Mucosa of rectum (tissue), 2 donors: ENCODE data around the gene PKN3.
A peak's percentile ranks its signal among the peaks of the same experiment; 100 is the strongest.

Source experiments
- H3K27ac ChIP-seq, 2 donors: one replicate each; pipeline ENCODE4 v1.7.0; 2013; ENCODE audit warnings: inconsistent platforms in 2 of 2, low read depth in 2 of 2, low read length in 2 of 2
- H3K27me3 ChIP-seq, 2 donors: one replicate each; pipeline ENCODE4 v1.7.0; 2013; ENCODE audit warnings: low read length in 2 of 2; ENCODE audit not compliant: control insufficient read depth in 2 of 2, insufficient read depth in 2 of 2
- H3K36me3 ChIP-seq, 2 donors: one replicate each; pipeline ENCODE4 v1.7.0; 2013; ENCODE audit warnings: low read length in 2 of 2; ENCODE audit not compliant: control insufficient read depth in 2 of 2, insufficient read depth in 2 of 2
- H3K4me1 ChIP-seq, 2 donors: one replicate each; pipeline ENCODE4 v1.7.0; 2013; ENCODE audit warnings: low read length in 2 of 2, mild to moderate bottlenecking in 1 of 2; ENCODE audit not compliant: control insufficient read depth in 2 of 2, insufficient read depth in 2 of 2
- H3K4me3 ChIP-seq, 2 donors: one replicate each; pipeline ENCODE4 v1.7.0; 2013; ENCODE audit warnings: low read length in 2 of 2
- H3K9ac ChIP-seq, 2 donors: one replicate each; pipeline ENCODE4 v1.7.0; 2013; ENCODE audit warnings: low read length in 2 of 2, low read depth in 1 of 2, mild to moderate bottlenecking in 1 of 2
- H3K9me3 ChIP-seq, 2 donors: one replicate each; pipeline ENCODE4 v1.7.0; 2013; ENCODE audit warnings: low read length in 2 of 2; ENCODE audit not compliant: control insufficient read depth in 2 of 2
- donor health status: healthy.
- donor health status: Normal muscosa, but diverticular disease.

Gene PKN3

DNA sequence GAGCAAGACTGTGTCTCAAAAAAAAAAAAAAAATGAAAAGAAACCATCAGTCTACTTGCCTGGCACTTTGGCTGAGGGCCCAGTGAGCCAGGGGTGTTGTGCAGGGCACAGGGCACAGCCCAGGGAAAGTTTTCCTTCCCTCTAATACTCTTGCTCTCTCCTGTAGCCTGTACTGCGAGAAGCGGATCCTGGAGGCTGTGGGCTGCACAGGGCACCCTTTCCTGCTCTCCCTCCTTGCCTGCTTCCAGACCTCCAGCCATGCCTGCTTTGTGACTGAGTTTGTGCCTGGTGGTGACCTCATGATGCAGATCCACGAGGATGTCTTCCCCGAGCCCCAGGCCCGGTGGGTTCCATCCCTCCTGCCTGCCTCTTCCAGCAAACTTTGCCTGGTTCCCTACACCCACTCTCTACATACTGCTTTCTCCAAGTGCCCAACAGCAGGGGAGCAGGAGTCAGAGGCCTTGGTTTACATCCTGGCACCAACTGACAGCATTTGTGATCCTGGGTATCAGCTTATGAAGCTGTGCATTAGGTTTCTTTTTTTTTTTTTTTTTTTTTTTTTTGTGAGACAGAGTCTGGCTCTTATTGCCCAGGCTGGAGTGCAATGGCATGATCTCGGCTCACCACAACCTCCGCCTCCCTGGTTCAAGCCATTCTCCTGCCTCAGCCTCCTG is 14.4 kb downstream of the PKN3 start:
- no peaks in the 10 kb centered on the region for H3K9me3 ChIP-seq
- H3K27me3 ChIP-seq: no peaks in the 10 kb centered on the region
- no peak overlapping the region for H3K9ac ChIP-seq
- peaks cover 7 to 13% of the 10 kb centered on the region in 2 donors for H3K36me3 ChIP-seq
- peaks cover 3 to 6% of the 10 kb centered on the region in 2 donors for H3K4me1 ChIP-seq
- H3K4me3 ChIP-seq: no peak overlapping the region
- H3K27ac ChIP-seq: no peak overlapping the region

DNA sequence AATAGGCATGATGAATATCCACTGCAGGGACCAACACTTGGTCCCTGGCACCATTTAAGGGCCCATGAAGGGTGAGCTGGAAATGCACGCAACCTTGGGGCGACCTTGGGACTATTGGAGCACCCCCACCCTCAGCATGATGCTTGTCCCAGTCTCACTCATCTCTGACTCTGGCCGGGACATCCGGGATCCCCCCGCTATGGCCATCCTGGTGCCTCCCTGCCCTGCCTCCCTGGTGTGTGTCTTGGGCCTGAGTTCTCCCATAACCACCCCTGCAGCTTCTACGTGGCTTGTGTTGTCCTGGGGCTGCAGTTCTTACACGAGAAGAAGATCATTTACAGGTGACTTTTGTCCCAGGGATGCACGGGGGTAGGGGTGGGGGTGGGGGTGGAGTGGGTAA is 15.7 kb downstream of the PKN3 start:
- H3K27me3 ChIP-seq: no peaks in the 10 kb centered on the region
- peaks cover 6 to 10% of the 10 kb centered on the region in 2 donors for H3K4me1 ChIP-seq
- H3K9me3 ChIP-seq: no peaks in the 10 kb centered on the region
- H3K27ac ChIP-seq: no peak overlapping the region
- H3K36me3 ChIP-seq: peaks cover 9 to 15% of the 10 kb centered on the region in 2 donors
- no peak overlapping the region for H3K9ac ChIP-seq
- no peak overlapping the region for H3K4me3 ChIP-seq

DNA sequence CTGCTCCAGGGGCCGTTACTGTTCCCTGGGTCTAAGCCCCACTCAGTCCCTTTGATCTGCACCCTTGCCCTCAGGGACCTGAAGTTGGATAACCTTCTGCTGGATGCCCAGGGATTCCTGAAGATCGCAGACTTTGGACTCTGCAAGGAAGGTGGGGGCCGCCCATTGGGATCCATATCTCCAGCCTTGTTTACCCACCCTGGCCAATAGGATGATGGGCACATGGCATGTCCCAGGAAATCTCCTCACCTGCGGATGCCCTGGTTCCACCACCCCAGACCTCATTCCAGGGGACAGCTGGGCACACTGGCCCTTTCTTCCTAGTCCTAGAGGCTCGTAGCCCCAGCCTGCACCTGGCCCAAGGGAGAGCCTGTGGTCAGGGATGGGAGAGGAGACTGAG is 16.2 kb downstream of the PKN3 start:
- Histone ChIP-seq H3K4me3 (no peak overlapping the region), H3K9me3 (no peaks in the 10 kb centered on the region), H3K27me3 (no peaks in the 10 kb centered on the region), H3K4me1 (peaks cover 11 to 14% of the 10 kb centered on the region in 2 donors), H3K36me3 (peaks cover 9 to 15% of the 10 kb centered on the region in 2 donors), H3K27ac (no peak overlapping the region), H3K9ac (no peak overlapping the region)

GRCh38 chr9:128719919-128720605 is 17.8 kb downstream of the PKN3 start:
- Histone ChIP-seq H3K9me3 (no peaks in the 10 kb centered on the region), H3K27ac (peak overlapping the region; percentile 72 to 87), H3K9ac (peak overlapping the region in 1 of 2 donors; percentile 50)

GRCh38 chr9:128720841-128721486 is 18.7 kb downstream of the PKN3 start:
- H3K9ac ChIP-seq: no peak overlapping the region
- H3K27me3 ChIP-seq: no peaks in the 10 kb centered on the region
- H3K4me1 ChIP-seq: peaks cover 18 to 21% of the 10 kb centered on the region in 2 donors
- no peak overlapping the region for H3K27ac ChIP-seq
- peaks cover 9 to 15% of the 10 kb centered on the region in 2 donors for H3K36me3 ChIP-seq
- no peaks in the 10 kb centered on the region for H3K9me3 ChIP-seq
- no peak overlapping the region for H3K4me3 ChIP-seq

More at GRCh38 chr9:128719919-128720605, 17.8 kb downstream of the PKN3 start:
- H3K36me3 ChIP-seq: peaks cover 9 to 15% of the 10 kb centered on the region in 2 donors
- H3K4me1 ChIP-seq: peaks cover 18 to 21% of the 10 kb centered on the region in 2 donors
- H3K27me3 ChIP-seq: no peaks in the 10 kb centered on the region
- no peak overlapping the region for H3K4me3 ChIP-seq

DNA sequence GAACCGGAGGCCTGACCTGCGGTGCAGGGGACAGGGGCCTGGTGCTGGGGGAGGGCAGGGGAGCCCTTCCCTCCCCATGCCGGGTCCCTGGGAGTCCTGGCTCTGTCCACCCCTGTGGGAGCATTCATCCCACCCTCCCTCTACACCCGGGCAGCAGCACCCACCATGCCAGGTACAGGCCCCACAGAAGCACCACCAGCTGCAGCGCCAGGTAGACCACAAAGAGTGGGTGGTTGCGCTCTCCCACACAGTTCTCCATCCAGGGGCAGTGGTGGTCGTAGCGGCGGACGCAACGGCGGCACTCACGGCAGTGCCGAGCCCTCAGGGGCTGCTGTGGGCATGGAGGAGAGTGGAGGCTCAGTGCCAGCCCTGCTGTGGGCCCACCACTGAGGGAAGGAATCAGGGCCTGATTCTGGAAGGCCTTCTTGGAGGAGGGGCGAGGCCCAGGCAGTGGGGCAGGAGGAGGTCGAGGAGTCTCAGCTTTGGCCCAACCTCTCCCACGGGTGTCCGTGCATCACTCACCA is 19.2 kb downstream of the PKN3 start:
- no peak overlapping the region for H3K27ac ChIP-seq
- H3K9me3 ChIP-seq: no peaks in the 10 kb centered on the region
- H3K27me3 ChIP-seq: no peaks in the 10 kb centered on the region
- peaks cover 18 to 21% of the 10 kb centered on the region in 2 donors for H3K4me1 ChIP-seq
- H3K9ac ChIP-seq: no peak overlapping the region
- H3K36me3 ChIP-seq: peaks cover 9 to 15% of the 10 kb centered on the region in 2 donors
- no peak overlapping the region for H3K4me3 ChIP-seq

DNA sequence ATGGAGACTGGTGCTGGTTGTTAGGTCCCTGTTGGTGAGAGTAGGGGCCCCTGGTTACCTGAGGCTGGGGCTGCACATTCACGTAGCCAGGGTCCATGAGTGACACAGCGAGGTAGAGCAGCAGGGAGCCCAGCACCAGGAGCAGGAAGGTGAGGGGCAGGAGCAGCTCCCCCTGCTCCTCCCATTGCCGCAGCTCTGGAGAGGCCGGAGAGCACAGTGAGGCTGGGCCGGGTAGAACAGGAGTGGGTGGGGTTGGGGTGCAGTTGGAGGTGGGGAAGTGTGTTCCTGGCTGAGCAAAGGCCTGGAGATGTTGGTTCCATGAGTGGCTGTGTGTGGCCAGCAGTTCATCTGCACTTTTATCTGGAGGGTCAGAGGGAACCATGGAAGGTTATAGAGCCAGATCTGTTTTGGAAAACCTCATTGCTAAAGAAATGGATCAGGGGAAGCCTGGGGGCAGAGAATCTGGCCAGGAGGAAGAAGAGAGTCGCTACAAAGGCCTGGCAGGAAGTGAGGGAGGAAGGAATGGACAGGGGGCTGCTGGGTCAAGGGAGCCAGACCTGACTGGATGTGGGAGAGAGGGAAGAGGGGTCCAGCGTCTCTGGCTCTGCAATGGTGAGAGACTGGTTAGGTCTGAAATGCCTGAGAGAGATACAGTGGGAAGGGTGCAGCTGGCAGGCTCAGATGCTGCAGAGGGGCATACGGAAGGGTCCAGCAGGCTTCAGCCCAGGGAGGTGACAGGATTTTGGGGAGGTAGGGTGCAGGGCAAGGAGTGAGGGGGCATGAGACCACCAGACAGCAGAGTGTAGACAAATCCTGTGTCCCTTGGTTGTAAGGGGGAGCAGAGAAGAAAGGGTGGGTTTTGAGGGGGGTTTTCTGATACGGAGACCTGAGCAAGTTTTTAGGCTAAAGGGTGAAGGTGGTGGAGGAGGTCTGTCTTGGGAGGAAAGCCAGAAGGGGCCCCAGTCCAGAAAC is 20.4 kb downstream of the PKN3 start:
- Histone ChIP-seq H3K27ac (no peak overlapping the region), H3K27me3 (no peaks in the 10 kb centered on the region), H3K9me3 (no peaks in the 10 kb centered on the region), H3K4me1 (peaks cover 18 to 21% of the 10 kb centered on the region in 2 donors), H3K9ac (peak overlapping the region; percentile 93 to 97), H3K4me3 (peak overlapping the region; percentile 89 to 93), H3K36me3 (peaks cover 9 to 15% of the 10 kb centered on the region in 2 donors)

DNA sequence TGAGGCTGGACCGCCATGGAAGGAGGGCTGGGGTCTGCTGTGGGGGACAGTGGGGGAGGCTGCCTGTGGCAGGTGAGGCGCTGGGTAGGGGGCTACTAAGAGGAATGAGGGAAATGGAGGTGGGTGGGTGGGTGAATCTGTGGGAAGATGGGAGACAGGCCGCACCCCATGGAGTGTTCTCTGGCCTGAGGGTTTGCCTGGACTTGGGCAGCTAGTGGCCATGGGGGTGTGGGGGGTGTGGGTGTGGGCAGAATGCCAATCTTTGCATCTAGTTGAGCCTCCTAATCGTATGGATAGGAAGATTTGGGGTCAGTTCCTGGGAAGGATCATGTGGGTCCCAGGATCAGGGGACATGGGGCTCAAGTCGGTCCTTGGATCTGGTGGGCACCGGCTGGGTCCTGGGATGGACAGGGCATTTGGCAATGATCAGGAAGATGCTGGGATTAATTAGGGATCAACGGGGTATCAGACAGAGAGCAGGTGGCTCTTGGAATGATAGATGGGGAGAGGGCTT is 21.1 kb downstream of the PKN3 start:
- H3K9ac ChIP-seq: peak overlapping the region; percentile 93 to 97
- H3K27me3 ChIP-seq: no peaks in the 10 kb centered on the region
- peak overlapping the region; percentile 75 to 81 for H3K27ac ChIP-seq
- H3K4me3 ChIP-seq: peak overlapping the region; percentile 89 to 93
- H3K9me3 ChIP-seq: no peaks in the 10 kb centered on the region
- peaks cover 9 to 15% of the 10 kb centered on the region in 2 donors for H3K36me3 ChIP-seq
- peaks cover 18 to 21% of the 10 kb centered on the region in 2 donors for H3K4me1 ChIP-seq
